Panc1 (cell line): ENCODE results near the gene IL20RA.

Experiments
- POLR2AphosphoS5 ChIP-seq: IDR thresholded peaks from 2 replicates; pipeline ENCODE4 v1.6.1; 2012; ENCODE audit warnings: mild to moderate bottlenecking, low read depth, low read length, moderate library complexity
- TF ChIP-seq, protein P1 (sequence below): fragments of 450-650 bp; IDR thresholded peaks from 2 replicates; pipeline ENCODE4 v1.5.1; 2017; ENCODE audit warnings: mild to moderate bottlenecking

DNA sequence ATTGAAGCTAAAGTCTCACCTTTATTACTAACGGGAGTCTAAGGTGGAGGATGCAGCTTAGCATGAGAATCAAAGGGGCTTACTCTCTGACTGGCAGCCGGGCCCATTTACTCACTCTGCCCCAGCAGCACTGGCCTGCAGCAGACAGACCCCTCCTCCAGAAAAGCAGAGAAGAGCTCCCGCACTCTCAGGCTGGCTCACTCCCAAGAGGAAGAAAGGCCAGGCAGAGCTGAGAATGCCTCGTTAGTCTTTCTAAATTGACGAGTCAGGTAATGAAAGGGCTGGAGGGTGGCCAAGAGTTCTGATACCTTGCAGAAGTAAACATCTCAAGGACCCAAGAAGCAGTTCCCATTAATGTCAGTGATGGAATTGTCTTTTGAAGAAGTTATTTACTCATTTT, 44.5 kb upstream of the IL20RA start:
- no peak for TF ChIP-seq POLR2AphosphoS5
- TF ChIP-seq, protein P1, sequence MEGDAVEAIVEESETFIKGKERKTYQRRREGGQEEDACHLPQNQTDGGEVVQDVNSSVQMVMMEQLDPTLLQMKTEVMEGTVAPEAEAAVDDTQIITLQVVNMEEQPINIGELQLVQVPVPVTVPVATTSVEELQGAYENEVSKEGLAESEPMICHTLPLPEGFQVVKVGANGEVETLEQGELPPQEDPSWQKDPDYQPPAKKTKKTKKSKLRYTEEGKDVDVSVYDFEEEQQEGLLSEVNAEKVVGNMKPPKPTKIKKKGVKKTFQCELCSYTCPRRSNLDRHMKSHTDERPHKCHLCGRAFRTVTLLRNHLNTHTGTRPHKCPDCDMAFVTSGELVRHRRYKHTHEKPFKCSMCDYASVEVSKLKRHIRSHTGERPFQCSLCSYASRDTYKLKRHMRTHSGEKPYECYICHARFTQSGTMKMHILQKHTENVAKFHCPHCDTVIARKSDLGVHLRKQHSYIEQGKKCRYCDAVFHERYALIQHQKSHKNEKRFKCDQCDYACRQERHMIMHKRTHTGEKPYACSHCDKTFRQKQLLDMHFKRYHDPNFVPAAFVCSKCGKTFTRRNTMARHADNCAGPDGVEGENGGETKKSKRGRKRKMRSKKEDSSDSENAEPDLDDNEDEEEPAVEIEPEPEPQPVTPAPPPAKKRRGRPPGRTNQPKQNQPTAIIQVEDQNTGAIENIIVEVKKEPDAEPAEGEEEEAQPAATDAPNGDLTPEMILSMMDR: no peak
